SK-N-SH treated with all-trans-retinoic acid at 6 μM for 48 hours (cell line): ENCODE results near the gene TKT.

Source experiments
- ATAC-seq: fragments of 200-7000 bp; cut with Tn5 transposase; 3 replicates; pipeline ENCODE4 v1.9.1; 2020; ENCODE audit warnings: mild to moderate bottlenecking, moderate library complexity
- ARNTL ChIP-seq: fragments of 450-650 bp; formaldehyde crosslinking; IDR thresholded peaks from 2 replicates; pipeline ENCODE4 v1.5.0; 2020; ENCODE audit warnings: low read depth, mild to moderate bottlenecking, moderate library complexity, borderline replicate concordance
- BACH2 ChIP-seq: fragments of 250-450 bp; sonication (Bioruptor Pico); IDR thresholded peaks from 2 replicates; pipeline ENCODE4 v1.9.0; 2021; ENCODE audit warnings: mild to moderate bottlenecking, borderline replicate concordance
- ESRRG ChIP-seq: fragments of 250-450 bp; sonication (Bioruptor Pico); IDR thresholded peaks from 2 replicates; pipeline ENCODE4 v1.6.1; 2021; ENCODE audit warnings: mild to moderate bottlenecking
- GLIS3 ChIP-seq: fragments of 250-450 bp; sonication (Bioruptor Pico); IDR thresholded peaks from 2 replicates; pipeline ENCODE4 v1.5.0; 2020; ENCODE audit warnings: mild to moderate bottlenecking, moderate library complexity
- ISL1 ChIP-seq: fragments of 250-450 bp; sonication (Bioruptor Pico); IDR thresholded peaks from 2 replicates; pipeline ENCODE4 v2.1.2; 2022; ENCODE audit warnings: mild to moderate bottlenecking, moderate library complexity
- OSR1 ChIP-seq: fragments of 250-450 bp; sonication (Bioruptor Pico); IDR thresholded peaks from 2 replicates; pipeline ENCODE4 v1.8.0; 2022; ENCODE audit warnings: moderate library complexity, mild to moderate bottlenecking, inconsistent platforms
- PPARA ChIP-seq: fragments of 250-450 bp; sonication (Bioruptor Pico); IDR thresholded peaks from 2 replicates; pipeline ENCODE4 v1.5.0; 2020; ENCODE audit warnings: mild to moderate bottlenecking, borderline replicate concordance
- RARB ChIP-seq: fragments of 250-450 bp; sonication (Bioruptor Pico); IDR thresholded peaks from 2 replicates; pipeline ENCODE4 v1.8.0; 2021; ENCODE audit warnings: mild to moderate bottlenecking, moderate library complexity
- SNAI2 ChIP-seq: fragments of 250-450 bp; sonication (Bioruptor Pico); IDR thresholded peaks from 2 replicates; pipeline ENCODE4 v1.5.0; 2020; ENCODE audit warnings: mild to moderate bottlenecking, moderate library complexity
- TCF4 ChIP-seq: fragments of 250-450 bp; sonication (Bioruptor Pico); IDR thresholded peaks from 2 replicates; pipeline ENCODE4 v1.8.0; 2021; ENCODE audit warnings: mild to moderate bottlenecking, moderate library complexity, borderline replicate concordance
- TOX ChIP-seq: fragments of 250-450 bp; sonication (Bioruptor Pico); IDR thresholded peaks from 2 replicates; pipeline ENCODE4 v1.8.0; 2021; ENCODE audit warnings: mild to moderate bottlenecking, moderate library complexity, borderline replicate concordance
- ZC3H10 ChIP-seq: fragments of 250-450 bp; sonication (Bioruptor Pico); IDR thresholded peaks from 2 replicates; pipeline ENCODE4 v1.5.1; 2021; ENCODE audit warnings: mild to moderate bottlenecking, moderate library complexity
- ZFP3 ChIP-seq: fragments of 250-450 bp; sonication (Bioruptor Pico); IDR thresholded peaks from 2 replicates; pipeline ENCODE4 v1.5.0; 2020; ENCODE audit warnings: mild to moderate bottlenecking, moderate library complexity
- ZFP30 ChIP-seq: fragments of 450-650 bp; formaldehyde crosslinking; IDR thresholded peaks from 2 replicates; pipeline ENCODE4 v1.5.0; 2022; ENCODE audit warnings: mild to moderate bottlenecking, moderate library complexity
- ZNF565 ChIP-seq: fragments of 450-650 bp; formaldehyde crosslinking; conservative IDR thresholded peaks from 2 replicates; pipeline ENCODE4 v1.5.0; 2020; ENCODE audit warnings: low read depth, mild to moderate bottlenecking, moderate library complexity
- ZNF70 ChIP-seq: fragments of 450-650 bp; formaldehyde crosslinking; IDR thresholded peaks from 2 replicates; pipeline ENCODE4 v1.5.0; 2020; ENCODE audit warnings: mild to moderate bottlenecking, moderate library complexity
- ZNF8 ChIP-seq: fragments of 450-650 bp; formaldehyde crosslinking; IDR thresholded peaks from 2 replicates; pipeline ENCODE4 v1.5.0; 2020; ENCODE audit warnings: mild to moderate bottlenecking, moderate library complexity
- TF ChIP-seq, protein P1 (sequence below): fragments of 250-450 bp; sonication (Bioruptor Pico); IDR thresholded peaks from 2 replicates; pipeline ENCODE4 v1.8.0; 2021; ENCODE audit warnings: low read depth, mild to moderate bottlenecking, moderate library complexity, borderline replicate concordance
- TF ChIP-seq, protein P2 (sequence below): fragments of 250-450 bp; sonication (Bioruptor Pico); IDR thresholded peaks from 2 replicates; pipeline ENCODE4 v1.8.0; 2020; ENCODE audit warnings: mild to moderate bottlenecking, moderate library complexity, borderline replicate concordance
- TF ChIP-seq, protein P3 (sequence below): fragments of 250-450 bp; sonication (Bioruptor Pico); IDR thresholded peaks from 2 replicates; pipeline ENCODE4 v1.5.1; 2020; ENCODE audit warnings: low read depth, mild to moderate bottlenecking, moderate library complexity
- TF ChIP-seq, protein P4 (sequence below): fragments of 250-450 bp; sonication (Bioruptor Pico); IDR thresholded peaks from 2 replicates; pipeline ENCODE4 v1.5.0; 2020; ENCODE audit warnings: mild to moderate bottlenecking, moderate library complexity
- TF ChIP-seq, protein P5 (sequence below): fragments of 250-450 bp; sonication (Bioruptor Pico); IDR thresholded peaks from 2 replicates; pipeline ENCODE4 v1.5.1; 2021; ENCODE audit warnings: mild to moderate bottlenecking, moderate library complexity

TKT gene

DNA sequence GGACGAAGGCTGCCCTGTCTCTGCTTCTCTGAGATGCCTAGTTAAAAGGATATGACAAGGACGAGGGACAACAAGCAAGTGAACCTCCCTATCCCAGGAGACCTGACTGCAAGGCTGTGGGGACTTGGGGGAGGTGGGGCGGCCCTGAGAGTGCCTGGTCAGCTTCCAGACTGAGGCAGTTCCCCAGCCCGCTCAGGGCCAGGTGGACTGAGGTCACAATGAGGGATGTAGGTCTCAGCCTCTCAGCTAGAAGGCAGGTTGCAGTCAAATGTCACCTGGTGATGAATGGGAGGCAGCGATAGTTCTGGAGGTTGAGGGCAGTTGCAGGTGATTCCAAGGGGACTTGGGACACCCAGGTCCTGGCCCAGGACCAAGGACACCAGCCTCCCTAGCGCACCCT is 30.6 kb downstream of the TKT start:
- ATAC-seq, result no peak
- TF ChIP-seq OSR1 (CRISPR knock-in tag), result no peak
- no peak for TF ChIP-seq ZNF8 (CRISPR knock-in tag)
- no peak for TF ChIP-seq ZFP3 (CRISPR knock-in tag)
- TF ChIP-seq BACH2 (CRISPR knock-in tag), result no peak
- TF ChIP-seq ESRRG (CRISPR knock-in tag), result no peak
- TF ChIP-seq, protein P1, sequence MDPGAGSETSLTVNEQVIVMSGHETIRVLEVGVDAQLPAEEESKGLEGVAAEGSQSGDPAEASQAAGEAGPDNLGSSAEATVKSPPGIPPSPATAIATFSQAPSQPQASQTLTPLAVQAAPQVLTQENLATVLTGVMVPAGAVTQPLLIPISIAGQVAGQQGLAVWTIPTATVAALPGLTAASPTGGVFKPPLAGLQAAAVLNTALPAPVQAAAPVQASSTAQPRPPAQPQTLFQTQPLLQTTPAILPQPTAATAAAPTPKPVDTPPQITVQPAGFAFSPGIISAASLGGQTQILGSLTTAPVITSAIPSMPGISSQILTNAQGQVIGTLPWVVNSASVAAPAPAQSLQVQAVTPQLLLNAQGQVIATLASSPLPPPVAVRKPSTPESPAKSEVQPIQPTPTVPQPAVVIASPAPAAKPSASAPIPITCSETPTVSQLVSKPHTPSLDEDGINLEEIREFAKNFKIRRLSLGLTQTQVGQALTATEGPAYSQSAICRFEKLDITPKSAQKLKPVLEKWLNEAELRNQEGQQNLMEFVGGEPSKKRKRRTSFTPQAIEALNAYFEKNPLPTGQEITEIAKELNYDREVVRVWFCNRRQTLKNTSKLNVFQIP, result no peak
- no peak for TF ChIP-seq ZFP30 (CRISPR knock-in tag)
- TF ChIP-seq ISL1 (CRISPR knock-in tag), result no peak
- no peak for TF ChIP-seq ZNF70
- no peak for TF ChIP-seq ZNF565
- TF ChIP-seq, protein P2, sequence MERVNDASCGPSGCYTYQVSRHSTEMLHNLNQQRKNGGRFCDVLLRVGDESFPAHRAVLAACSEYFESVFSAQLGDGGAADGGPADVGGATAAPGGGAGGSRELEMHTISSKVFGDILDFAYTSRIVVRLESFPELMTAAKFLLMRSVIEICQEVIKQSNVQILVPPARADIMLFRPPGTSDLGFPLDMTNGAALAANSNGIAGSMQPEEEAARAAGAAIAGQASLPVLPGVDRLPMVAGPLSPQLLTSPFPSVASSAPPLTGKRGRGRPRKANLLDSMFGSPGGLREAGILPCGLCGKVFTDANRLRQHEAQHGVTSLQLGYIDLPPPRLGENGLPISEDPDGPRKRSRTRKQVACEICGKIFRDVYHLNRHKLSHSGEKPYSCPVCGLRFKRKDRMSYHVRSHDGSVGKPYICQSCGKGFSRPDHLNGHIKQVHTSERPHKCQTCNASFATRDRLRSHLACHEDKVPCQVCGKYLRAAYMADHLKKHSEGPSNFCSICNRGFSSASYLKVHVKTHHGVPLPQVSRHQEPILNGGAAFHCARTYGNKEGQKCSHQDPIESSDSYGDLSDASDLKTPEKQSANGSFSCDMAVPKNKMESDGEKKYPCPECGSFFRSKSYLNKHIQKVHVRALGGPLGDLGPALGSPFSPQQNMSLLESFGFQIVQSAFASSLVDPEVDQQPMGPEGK, result no peak
- TF ChIP-seq, protein P3, sequence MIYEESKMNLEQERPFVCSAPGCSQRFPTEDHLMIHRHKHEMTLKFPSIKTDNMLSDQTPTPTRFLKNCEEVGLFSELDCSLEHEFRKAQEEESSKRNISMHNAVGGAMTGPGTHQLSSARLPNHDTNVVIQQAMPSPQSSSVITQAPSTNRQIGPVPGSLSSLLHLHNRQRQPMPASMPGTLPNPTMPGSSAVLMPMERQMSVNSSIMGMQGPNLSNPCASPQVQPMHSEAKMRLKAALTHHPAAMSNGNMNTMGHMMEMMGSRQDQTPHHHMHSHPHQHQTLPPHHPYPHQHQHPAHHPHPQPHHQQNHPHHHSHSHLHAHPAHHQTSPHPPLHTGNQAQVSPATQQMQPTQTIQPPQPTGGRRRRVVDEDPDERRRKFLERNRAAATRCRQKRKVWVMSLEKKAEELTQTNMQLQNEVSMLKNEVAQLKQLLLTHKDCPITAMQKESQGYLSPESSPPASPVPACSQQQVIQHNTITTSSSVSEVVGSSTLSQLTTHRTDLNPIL, result no peak
- no peak for TF ChIP-seq TOX (CRISPR knock-in tag)
- TF ChIP-seq ZC3H10 (CRISPR knock-in tag), result no peak
- TF ChIP-seq SNAI2 (CRISPR knock-in tag), result no peak
- TF ChIP-seq ARNTL (CRISPR knock-in tag), result no peak
- TF ChIP-seq PPARA (CRISPR knock-in tag), result no peak
- TF ChIP-seq, protein P4, sequence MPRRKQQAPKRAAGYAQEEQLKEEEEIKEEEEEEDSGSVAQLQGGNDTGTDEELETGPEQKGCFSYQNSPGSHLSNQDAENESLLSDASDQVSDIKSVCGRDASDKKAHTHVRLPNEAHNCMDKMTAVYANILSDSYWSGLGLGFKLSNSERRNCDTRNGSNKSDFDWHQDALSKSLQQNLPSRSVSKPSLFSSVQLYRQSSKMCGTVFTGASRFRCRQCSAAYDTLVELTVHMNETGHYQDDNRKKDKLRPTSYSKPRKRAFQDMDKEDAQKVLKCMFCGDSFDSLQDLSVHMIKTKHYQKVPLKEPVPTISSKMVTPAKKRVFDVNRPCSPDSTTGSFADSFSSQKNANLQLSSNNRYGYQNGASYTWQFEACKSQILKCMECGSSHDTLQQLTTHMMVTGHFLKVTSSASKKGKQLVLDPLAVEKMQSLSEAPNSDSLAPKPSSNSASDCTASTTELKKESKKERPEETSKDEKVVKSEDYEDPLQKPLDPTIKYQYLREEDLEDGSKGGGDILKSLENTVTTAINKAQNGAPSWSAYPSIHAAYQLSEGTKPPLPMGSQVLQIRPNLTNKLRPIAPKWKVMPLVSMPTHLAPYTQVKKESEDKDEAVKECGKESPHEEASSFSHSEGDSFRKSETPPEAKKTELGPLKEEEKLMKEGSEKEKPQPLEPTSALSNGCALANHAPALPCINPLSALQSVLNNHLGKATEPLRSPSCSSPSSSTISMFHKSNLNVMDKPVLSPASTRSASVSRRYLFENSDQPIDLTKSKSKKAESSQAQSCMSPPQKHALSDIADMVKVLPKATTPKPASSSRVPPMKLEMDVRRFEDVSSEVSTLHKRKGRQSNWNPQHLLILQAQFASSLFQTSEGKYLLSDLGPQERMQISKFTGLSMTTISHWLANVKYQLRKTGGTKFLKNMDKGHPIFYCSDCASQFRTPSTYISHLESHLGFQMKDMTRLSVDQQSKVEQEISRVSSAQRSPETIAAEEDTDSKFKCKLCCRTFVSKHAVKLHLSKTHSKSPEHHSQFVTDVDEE, result no peak
- TF ChIP-seq, protein P5, sequence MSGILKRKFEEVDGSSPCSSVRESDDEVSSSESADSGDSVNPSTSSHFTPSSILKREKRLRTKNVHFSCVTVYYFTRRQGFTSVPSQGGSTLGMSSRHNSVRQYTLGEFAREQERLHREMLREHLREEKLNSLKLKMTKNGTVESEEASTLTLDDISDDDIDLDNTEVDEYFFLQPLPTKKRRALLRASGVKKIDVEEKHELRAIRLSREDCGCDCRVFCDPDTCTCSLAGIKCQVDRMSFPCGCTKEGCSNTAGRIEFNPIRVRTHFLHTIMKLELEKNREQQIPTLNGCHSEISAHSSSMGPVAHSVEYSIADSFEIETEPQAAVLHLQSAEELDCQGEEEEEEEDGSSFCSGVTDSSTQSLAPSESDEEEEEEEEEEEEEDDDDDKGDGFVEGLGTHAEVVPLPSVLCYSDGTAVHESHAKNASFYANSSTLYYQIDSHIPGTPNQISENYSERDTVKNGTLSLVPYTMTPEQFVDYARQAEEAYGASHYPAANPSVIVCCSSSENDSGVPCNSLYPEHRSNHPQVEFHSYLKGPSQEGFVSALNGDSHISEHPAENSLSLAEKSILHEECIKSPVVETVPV (CRISPR knock-in tag), result no peak
- TF ChIP-seq, all 23 proteins: peak for 0

DNA sequence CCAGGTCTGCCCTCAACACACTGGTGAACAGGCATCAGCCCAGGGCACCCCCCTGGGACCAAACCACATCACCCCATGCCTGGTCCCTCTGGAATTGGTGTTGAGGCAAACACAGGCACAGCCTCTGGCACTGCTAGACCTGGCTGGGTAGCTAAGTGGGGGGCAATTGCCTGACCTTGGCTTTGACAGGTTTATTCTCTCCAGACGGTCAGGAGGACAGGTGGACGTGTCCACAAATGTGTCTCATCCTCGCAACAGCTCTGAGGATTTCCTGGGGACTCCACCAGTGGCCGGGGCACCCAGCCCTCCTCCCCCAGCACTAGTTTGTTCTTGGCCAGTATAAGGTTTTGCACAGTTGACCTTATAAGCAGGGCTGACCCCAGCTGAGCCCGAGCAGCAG is 31.3 kb downstream of the TKT start:
- ATAC-seq, result no peak
- TF ChIP-seq ZNF8 (CRISPR knock-in tag) (no peak), ESRRG (CRISPR knock-in tag) (no peak), ISL1 (CRISPR knock-in tag) (no peak), RARB (CRISPR knock-in tag) (no peak), TOX (CRISPR knock-in tag) (no peak), TCF4 (no peak), OSR1 (CRISPR knock-in tag) (no peak), ZNF70 (no peak), ZFP3 (CRISPR knock-in tag) (no peak), ARNTL (CRISPR knock-in tag) (no peak), ZNF565 (no peak), GLIS3 (CRISPR knock-in tag) (no peak), ZC3H10 (CRISPR knock-in tag) (no peak)
- TF ChIP-seq, protein P2, result no peak
- TF ChIP-seq, protein P3, result no peak
- TF ChIP-seq, protein P1, result no peak
- TF ChIP-seq, protein P4, result no peak
